BLaER1 (cell line): ENCODE results near the gene NDUFAF5.

Source experiments
- H3K27ac ChIP-seq: shearing (Covaris generic); formaldehyde crosslinking; 2 replicates; pipeline ENCODE4 v1.8.1; 2022
- H3K27me3 ChIP-seq: shearing (Covaris generic); formaldehyde crosslinking; 2 replicates; pipeline ENCODE4 v1.8.1; 2022
- H3K36me3 ChIP-seq: shearing (Covaris generic); formaldehyde crosslinking; 2 replicates; pipeline ENCODE4 v1.8.1; 2022
- H3K4me1 ChIP-seq: shearing (Covaris generic); formaldehyde crosslinking; 2 replicates; pipeline ENCODE4 v1.8.1; 2022
- H3K4me2 ChIP-seq: shearing (Covaris generic); formaldehyde crosslinking; 2 replicates; pipeline ENCODE4 v1.8.1; 2022
- H3K4me3 ChIP-seq: shearing (Covaris generic); formaldehyde crosslinking; 2 replicates; pipeline ENCODE4 v1.8.1; 2022
- H3K9ac ChIP-seq: shearing (Covaris generic); formaldehyde crosslinking; 2 replicates; pipeline ENCODE4 v1.8.1; 2022
- H3K9me3 ChIP-seq: shearing (Covaris generic); formaldehyde crosslinking; 2 replicates; pipeline ENCODE4 v1.8.1; 2022
- H4K20me1 ChIP-seq: shearing (Covaris generic); formaldehyde crosslinking; 2 replicates; pipeline ENCODE4 v1.8.1; 2022
- Cebpa-rat ChIP-seq: shearing (Covaris generic); IDR thresholded peaks from 2 replicates; pipeline ENCODE4 v1.8.1; 2022

The NDUFAF5 gene

GRCh38 chr20:13863244-13863643 lies 78.4 kb downstream of the NDUFAF5 start:
- H4K20me1 ChIP-seq, result no peaks in the 10 kb centered on the region
- no peak for TF ChIP-seq Cebpa-rat
- no peak overlapping the region for H3K4me2 ChIP-seq
- H3K4me1 ChIP-seq, result no peaks in the 10 kb centered on the region
- no peaks in the 10 kb centered on the region for H3K9me3 ChIP-seq
- H3K27ac ChIP-seq, result no peak overlapping the region
- H3K36me3 ChIP-seq, result no peaks in the 10 kb centered on the region
- H3K4me3 ChIP-seq, result no peak overlapping the region
- H3K9ac ChIP-seq, result no peak overlapping the region
- no peaks in the 10 kb centered on the region for H3K27me3 ChIP-seq

- H3K4me1 ChIP-seq, result no peaks in the 10 kb centered on the region
- no peak overlapping the region for H3K9ac ChIP-seq
- H3K27ac ChIP-seq, result no peak overlapping the region
- no peaks in the 10 kb centered on the region for H4K20me1 ChIP-seq
- no peak overlapping the region for H3K4me2 ChIP-seq
- no peak overlapping the region for H3K4me3 ChIP-seq
- H3K36me3 ChIP-seq, result no peaks in the 10 kb centered on the region
- H3K9me3 ChIP-seq, result no peaks in the 10 kb centered on the region
- TF ChIP-seq Cebpa-rat, result no peak
- no peaks in the 10 kb centered on the region for H3K27me3 ChIP-seq
Measured at GRCh38 chr20:13865156-13865555, 80.3 kb downstream of the NDUFAF5 start.

- H3K4me1 ChIP-seq, result no peaks in the 10 kb centered on the region
- H3K27me3 ChIP-seq, result no peaks in the 10 kb centered on the region
- no peaks in the 10 kb centered on the region for H3K36me3 ChIP-seq
- no peak for TF ChIP-seq Cebpa-rat
- no peaks in the 10 kb centered on the region for H3K9me3 ChIP-seq
- no peak overlapping the region for H3K27ac ChIP-seq
- H3K9ac ChIP-seq, result no peak overlapping the region
- H3K4me2 ChIP-seq, result no peak overlapping the region
- no peak overlapping the region for H3K4me3 ChIP-seq
- H4K20me1 ChIP-seq, result no peaks in the 10 kb centered on the region
Measured at GRCh38 chr20:13865791-13866351, 81.0 kb downstream of the NDUFAF5 start.

GRCh38 chr20:13868331-13868730 lies 83.5 kb downstream of the NDUFAF5 start:
- Histone ChIP-seq H3K4me3 (no peak overlapping the region), H3K9ac (no peak overlapping the region), H4K20me1 (no peaks in the 10 kb centered on the region), H3K27ac (no peak overlapping the region), H3K9me3 (no peaks in the 10 kb centered on the region), H3K27me3 (no peaks in the 10 kb centered on the region), H3K4me1 (no peaks in the 10 kb centered on the region), H3K36me3 (no peaks in the 10 kb centered on the region), H3K4me2 (no peak overlapping the region)
- TF ChIP-seq Cebpa-rat, result no peak

GRCh38 chr20:13870170-13870748 lies 85.4 kb downstream of the NDUFAF5 start:
- TF ChIP-seq Cebpa-rat, result no peak

More at GRCh38 chr20:13870170-13870748, 85.4 kb downstream of the NDUFAF5 start:
- H3K9ac ChIP-seq, result no peak overlapping the region
- no peak overlapping the region for H3K4me3 ChIP-seq
- H3K27me3 ChIP-seq, result no peaks in the 10 kb centered on the region
- H3K27ac ChIP-seq, result no peak overlapping the region
- H4K20me1 ChIP-seq, result no peaks in the 10 kb centered on the region
- no peaks in the 10 kb centered on the region for H3K9me3 ChIP-seq
- H3K4me1 ChIP-seq, result no peaks in the 10 kb centered on the region
- no peaks in the 10 kb centered on the region for H3K36me3 ChIP-seq
- no peak overlapping the region for H3K4me2 ChIP-seq
